Measurements from ENCODE around the gene GSPT1. TPM values are rescaled to one million over a fixed set of nuclear protein-coding genes. Genes with fewer than 3 reads are reported as not detected.

Gene GSPT1
- total and polyA plus RNA-seq, 9 of the 15 experiments (the other 6 are each of a cell fraction or from before 2014, with no cell fraction given): 63.8 to 269 (median 148) TPM

GRCh38 chr16:11949527-11949926, 33.8 kb upstream of the GSPT1 start (continued):
- TF ChIP-seq USF1 (CRISPR knock-in tag; IDR thresholded peaks at IDR 0.05) (no peak), CTBP1 (IDR thresholded peaks at IDR 0.05; ENCODE audit: borderline replicate concordance) (no peak), CTCF (IDR thresholded peaks at IDR 0.05 in 2 of 3, conservative IDR thresholded peaks at IDR 0.05 in 1 of 3; ENCODE audit: insufficient read depth in 2 of 3, low read depth in 1 of 3, low read length in 3 of 3) (peak; percentile 72 to 88 (median 81)), EP300 (IDR thresholded peaks at IDR 0.05; ENCODE audit: low read length) (no peak), SLC30A9 (CRISPR knock-in tag; IDR thresholded peaks at IDR 0.05) (no peak), L3MBTL2 (IDR thresholded peaks at IDR 0.05) (no peak)

GRCh38 chr16:11948819-11949218, 33.1 kb upstream of the GSPT1 start:
- Histone ChIP-seq H3K9ac (ENCODE audit: insufficient read depth in 1 of 2, low read depth in 2 of 2, low read length in 2 of 2) (no peak overlapping the region), H3K4me2 (ENCODE audit: insufficient read depth, low read length) (no peak overlapping the region), H3K27ac (ENCODE audit: extremely low read depth, low read depth, low read length) (no peak overlapping the region), H4K20me1 (replicated peaks; ENCODE audit: control insufficient read depth, insufficient read depth, low read length) (no peaks in the 10 kb centered on the region), H3K9me3 (replicated peaks; ENCODE audit: control insufficient read depth, insufficient read depth, low read depth, low read length) (no peaks in the 10 kb centered on the region), H3K27me3 (ENCODE audit: control insufficient read depth in 2 of 2, insufficient read depth in 2 of 2, low read length in 2 of 2) (peaks cover 4 to 8% of the 10 kb centered on the region in 2 experiments; a peak in 3 of 5 replicates), H3K4me3 (no peak overlapping the region), H3K4me1 (replicated peaks in 1 of 2; ENCODE audit: control insufficient read depth in 2 of 2, insufficient read depth in 2 of 2, low read length in 2 of 2) (no peaks in the 10 kb centered on the region; a peak in 3 of 5 replicates), H3K79me2 (ENCODE audit: control insufficient read depth, insufficient read depth, low read length) (no peaks in the 10 kb centered on the region), H2AFZ (ENCODE audit: low read depth, low read length) (no peak overlapping the region), H3K9me1 (ENCODE audit: control insufficient read depth, insufficient read depth, low read length) (no peaks in the 10 kb centered on the region), H3K36me3 (ENCODE audit: control insufficient read depth, insufficient read depth, low read length) (no peaks in the 10 kb centered on the region)
- no peak for ATAC-seq
- ChIA-PET POLR2A (interaction anchor here (0.8 to 1.3 kb wide), 3 partner anchors 9 to 694 kb away, joined by 3 to 6 read pairs (median 5); no protein-coding TSS in a partner anchor), CTCF (ENCODE audit: low intra/inter-chr PET ratio) (interaction anchor here (0.6 to 2.1 kb wide), 4 partner anchors 74 to 146 kb away, joined by 3 to 34 read pairs (median 4); no protein-coding TSS in a partner anchor)
- in situ Hi-C loops (cut with MboI): no loop called here
- intact Hi-C loops (cut with micrococcal nuclease): loop anchor here (1.0 kb wide), 1 partner anchor 119 kb away; no protein-coding TSS in a partner anchor
- FAIRE-seq: no peak
- TF ChIP-seq ZNF518B (CRISPR knock-in tag; IDR thresholded peaks at IDR 0.05): no peak
- TF ChIP-seq ZNF121 (CRISPR knock-in tag; conservative IDR thresholded peaks at IDR 0.05): peak; percentile 70; the same call in 1 of the 2 replicates
- peak; percentile 10 for TF ChIP-seq RBM25 (IDR thresholded peaks at IDR 0.05; ENCODE audit: low read depth, low read length, severe bottlenecking)
- no peak for DNase-seq (ENCODE audit: extremely low read depth in 1 of 4, low spot score in 3 of 4)
- WGBS (ENCODE audit: insufficient coverage, low coverage, missing lambda C conversion rate): 10% methylated on average over 5 of the region's 5 CpGs
- no TSS peak for BruUV-seq (replicated peaks)

Data from K562 (cell line).